PC-3 (cell line): Measurements from ENCODE around the gene CHST2.

Source experiments
- CTCF ChIP-seq: fragments of 300-600 bp; sonication (generic); conservative IDR thresholded peaks from 2 replicates; pipeline ENCODE4 v1.5.1; 2017; ENCODE audit warnings: antibody characterized with exemption, low read depth, mild to moderate bottlenecking, low read length
- EZH2 ChIP-seq: fragments of 300-600 bp; sonication (generic); IDR thresholded peaks from one replicate; pipeline ENCODE4 v1.6.1; 2017; ENCODE audit warnings: antibody characterized with exemption, mild to moderate bottlenecking, low read length; ENCODE audit not compliant: unreplicated experiment

- TF ChIP-seq CTCF, result no peak
- TF ChIP-seq EZH2, result no peak
Measured at GRCh38 chr3:143090486-143090885, 29.1 kb upstream of the CHST2 start.
